Karpas-422 (cell line): ENCODE measurements around the gene DEPDC1B. TPM values are rescaled to one million over a fixed set of nuclear protein-coding genes. Genes with fewer than 3 reads are reported as not detected.
"Not testable (repeated sequence)": the region's sequence is repeated elsewhere in the genome, so short reads cannot be mapped to it uniquely, and the experiment has no call there.

Experiments used
- DNase-seq: peaks from one replicate; pipeline ENCODE4 v3.0.0-alpha.2; 2015
- H2AFZ ChIP-seq: fragments of 200-600 bp; sonication (generic); 2 replicates; pipeline ENCODE4 v1.6.1; 2014; ENCODE audit warnings: antibody characterized with exemption, low read length, mixed read lengths
- H3K27ac ChIP-seq: fragments of 200-600 bp; sonication (generic); 2 replicates; pipeline ENCODE4 v1.5.1; 2014; ENCODE audit warnings: mild to moderate bottlenecking, low read length, moderate library complexity
- H3K27me3 ChIP-seq: fragments of 200-600 bp; sonication (generic); 2 replicates; pipeline ENCODE4 v1.6.1; 2014; ENCODE audit warnings: low read length, mixed read lengths
- H3K36me3 ChIP-seq: fragments of 200-600 bp; sonication (generic); 2 replicates; pipeline ENCODE4 v1.6.1; 2014; ENCODE audit warnings: low read length, mixed read lengths; ENCODE audit not compliant: insufficient read depth
- H3K4me1 ChIP-seq: fragments of 200-600 bp; sonication (generic); 2 replicates; pipeline ENCODE4 v1.6.1; 2014; ENCODE audit warnings: mild to moderate bottlenecking, low read length, mixed read lengths
- H3K4me2 ChIP-seq: fragments of 200-600 bp; sonication (generic); 2 replicates; pipeline ENCODE4 v1.6.1; 2014; ENCODE audit warnings: low read length, low read depth, mild to moderate bottlenecking; ENCODE audit not compliant: poor library complexity, severe bottlenecking
- H3K4me3 ChIP-seq: fragments of 200-600 bp; sonication (generic); 2 replicates; pipeline ENCODE4 v1.5.1; 2014; ENCODE audit warnings: mild to moderate bottlenecking, antibody characterized with exemption, low read length, mixed read lengths
- H3K79me2 ChIP-seq: fragments of 200-600 bp; sonication (generic); 2 replicates; pipeline ENCODE4 v1.6.1; 2014; ENCODE audit warnings: mild to moderate bottlenecking, low read length, mixed read lengths
- H3K9ac ChIP-seq: fragments of 200-600 bp; sonication (generic); 2 replicates; pipeline ENCODE4 v1.6.0; 2014; ENCODE audit warnings: low read length
- H3K9me2 ChIP-seq: fragments of 200-600 bp; sonication (generic), shearing (Covaris generic); replicated peaks from 2 replicates; pipeline ENCODE4 v1.6.0; 2014; ENCODE audit warnings: mild to moderate bottlenecking, low read length, moderate library complexity; ENCODE audit not compliant: insufficient read depth
- H3K9me3 ChIP-seq: fragments of 300-700, 200-600 bp; sonication (generic); 2 replicates; pipeline ENCODE4 v1.6.1; 2014; ENCODE audit warnings: low read length, mixed read lengths
- H4K20me1 ChIP-seq: fragments of 200-600 bp; sonication (generic); 2 replicates; pipeline ENCODE4 v1.6.1; 2014; ENCODE audit warnings: mild to moderate bottlenecking, antibody characterized with exemption, low read length, low read depth; ENCODE audit not compliant: insufficient read depth
- total RNA-seq: library from RNA; depleted of rRNA; stranded (reverse); fragments of >200 nt; shearing (Covaris generic); gene quantifications from 2 replicates; pipeline ENCODE4 v1.2.3, GENCODE V29; 2014; ENCODE audit warnings: low replicate concordance

The DEPDC1B gene
- total RNA-seq, 1 experiment from 2014 or later, result 22.7 TPM

DNA sequence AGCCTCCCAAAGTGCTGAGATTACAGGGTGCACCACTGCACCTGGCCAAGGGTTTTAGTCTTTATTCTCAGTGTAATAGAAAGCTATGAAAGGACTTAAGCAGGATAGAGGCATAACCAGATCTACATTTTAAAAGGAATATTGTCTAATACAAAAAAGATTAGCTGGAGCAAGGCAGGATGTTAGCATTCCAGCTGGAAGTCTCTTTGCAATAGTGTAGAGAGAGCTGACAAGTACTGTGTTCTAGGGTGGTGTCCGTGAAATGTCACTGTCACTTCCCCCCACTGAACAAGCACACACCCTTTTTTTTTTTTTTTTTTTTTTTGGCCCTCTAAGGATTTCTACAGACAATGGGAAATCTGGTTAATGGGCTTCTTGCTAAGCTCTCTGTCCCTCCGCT, 24.2 kb upstream of the DEPDC1B start:
- Histone ChIP-seq H3K9me3 (no peaks in the 10 kb centered on the region), H3K4me2 (no peak overlapping the region), H3K9me2 (no peaks in the 10 kb centered on the region), H3K4me3 (no peak overlapping the region), H3K9ac (no peak overlapping the region), H4K20me1 (no peaks in the 10 kb centered on the region), H2AFZ (no peak overlapping the region), H3K4me1 (no peaks in the 10 kb centered on the region), H3K36me3 (no peaks in the 10 kb centered on the region), H3K27me3 (no peaks in the 10 kb centered on the region), H3K27ac (no peak overlapping the region), H3K79me2 (no peaks in the 10 kb centered on the region)
- DNase-seq, result no peak

- Histone ChIP-seq H3K9me3 (no peaks in the 10 kb centered on the region), H3K79me2 (no peaks in the 10 kb centered on the region), H3K36me3 (no peaks in the 10 kb centered on the region), H3K27ac (no peak overlapping the region), H3K27me3 (no peaks in the 10 kb centered on the region), H3K4me2 (no peak overlapping the region), H4K20me1 (no peaks in the 10 kb centered on the region), H3K4me1 (no peaks in the 10 kb centered on the region), H3K9ac (no peak overlapping the region), H2AFZ (no peak overlapping the region), H3K4me3 (no peak overlapping the region), H3K9me2 (no peaks in the 10 kb centered on the region)
- no peak for DNase-seq
Observed at GRCh38 chr5:60722416-60722815, 22.4 kb upstream of the DEPDC1B start.

GRCh38 chr5:60719329-60719728, 19.4 kb upstream of the DEPDC1B start:
- H2AFZ ChIP-seq, result no peak overlapping the region
- no peak for DNase-seq
- H3K4me1 ChIP-seq, result no peaks in the 10 kb centered on the region
- no peak overlapping the region for H3K4me2 ChIP-seq
- no peaks in the 10 kb centered on the region for H3K36me3 ChIP-seq
- H3K9me3 ChIP-seq, result no peaks in the 10 kb centered on the region
- H3K27ac ChIP-seq, result no peak overlapping the region
- no peak overlapping the region for H3K9ac ChIP-seq
- H3K27me3 ChIP-seq, result no peaks in the 10 kb centered on the region
- H4K20me1 ChIP-seq, result no peaks in the 10 kb centered on the region
- H3K79me2 ChIP-seq, result no peaks in the 10 kb centered on the region
- no peaks in the 10 kb centered on the region for H3K9me2 ChIP-seq
- no peak overlapping the region for H3K4me3 ChIP-seq

- no peak overlapping the region for H2AFZ ChIP-seq
- no peaks in the 10 kb centered on the region for H3K36me3 ChIP-seq
- no peak overlapping the region for H3K4me3 ChIP-seq
- H3K79me2 ChIP-seq, result no peaks in the 10 kb centered on the region
- H3K9ac ChIP-seq, result no peak overlapping the region
- no peak overlapping the region for H3K27ac ChIP-seq
- no peaks in the 10 kb centered on the region for H3K9me3 ChIP-seq
- DNase-seq, result no peak
- H3K9me2 ChIP-seq, result no peaks in the 10 kb centered on the region
- H3K27me3 ChIP-seq, result no peaks in the 10 kb centered on the region
- H3K4me1 ChIP-seq, result no peaks in the 10 kb centered on the region
- H3K4me2 ChIP-seq, result no peak overlapping the region
- no peaks in the 10 kb centered on the region for H4K20me1 ChIP-seq
Observed at GRCh38 chr5:60718166-60718892, 18.4 kb upstream of the DEPDC1B start.

DNA sequence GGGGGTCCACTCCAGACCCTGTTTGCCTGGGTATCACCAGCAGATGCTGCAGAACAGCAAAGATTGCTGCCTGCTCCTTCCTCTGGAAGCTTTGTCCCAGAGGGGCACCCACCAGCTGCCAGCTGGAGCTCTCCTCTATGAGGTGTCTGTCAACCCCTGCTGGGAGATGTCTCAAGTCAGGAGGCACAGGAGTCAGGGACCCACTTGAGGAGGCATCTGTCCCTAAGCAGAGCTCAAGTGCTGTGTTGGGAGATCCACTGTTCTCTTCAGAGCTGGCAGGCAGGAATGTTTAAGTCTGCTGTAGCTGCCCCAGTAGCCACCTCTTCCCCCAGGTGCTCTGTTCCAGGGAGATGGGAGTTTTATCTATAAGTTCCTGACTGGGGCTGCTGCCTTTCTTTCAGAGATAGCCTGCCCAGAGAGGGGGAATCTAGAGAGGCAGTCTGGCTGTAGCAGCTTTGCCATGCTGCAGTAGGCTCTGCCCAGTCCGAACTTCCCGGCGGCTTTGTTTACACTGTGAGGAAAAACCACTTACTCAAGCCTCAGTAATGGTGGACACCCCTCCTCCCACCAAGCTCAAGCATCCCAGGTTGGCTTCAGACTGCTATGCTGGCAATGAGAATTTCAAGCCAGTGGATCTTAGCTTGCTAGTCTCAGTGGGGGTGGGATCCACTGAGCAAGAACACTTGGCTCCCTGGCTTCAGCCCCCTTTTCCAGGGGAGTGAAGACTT, 15.4 kb upstream of the DEPDC1B start:
- H3K9me3 ChIP-seq, H3K4me1 ChIP-seq: not testable (repeated sequence)

GRCh38 chr5:60712950-60713349, 13.0 kb upstream of the DEPDC1B start:
- Histone ChIP-seq H2AFZ (no peak overlapping the region), H3K36me3 (no peaks in the 10 kb centered on the region), H3K4me3 (no peak overlapping the region), H3K9me3 (no peaks in the 10 kb centered on the region), H4K20me1 (no peaks in the 10 kb centered on the region), H3K4me1 (no peaks in the 10 kb centered on the region), H3K4me2 (no peak overlapping the region), H3K27ac (no peak overlapping the region), H3K9me2 (no peaks in the 10 kb centered on the region), H3K9ac (no peak overlapping the region), H3K27me3 (no peaks in the 10 kb centered on the region), H3K79me2 (no peaks in the 10 kb centered on the region)
- DNase-seq, result no peak

More for the DNA sequence above, 15.4 kb upstream of the DEPDC1B start:
- H3K27ac ChIP-seq, H3K36me3 ChIP-seq, H3K4me3 ChIP-seq, H3K79me2 ChIP-seq, H3K4me2 ChIP-seq, H3K27me3 ChIP-seq, H3K9me2 ChIP-seq, DNase-seq, H3K9ac ChIP-seq, H2AFZ ChIP-seq, H4K20me1 ChIP-seq: not testable (repeated sequence)

DNA sequence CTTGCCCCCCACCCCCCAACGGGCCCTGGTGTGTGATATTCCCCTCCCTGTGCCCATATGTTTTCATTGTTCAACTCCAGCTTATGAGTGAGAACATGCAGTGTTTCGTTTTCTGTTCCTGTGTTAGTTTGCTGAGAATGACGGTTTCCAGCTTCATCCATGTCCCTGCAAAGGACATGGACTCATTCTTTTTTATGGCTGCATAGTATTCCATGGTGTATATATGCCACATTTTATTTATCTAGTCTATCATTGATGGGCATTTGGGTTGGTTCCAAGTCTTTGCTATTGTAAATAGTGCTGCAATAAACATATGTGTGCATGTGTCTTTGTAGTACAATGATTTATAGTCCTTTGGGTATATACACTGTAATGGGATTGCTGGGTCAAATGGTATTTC, 11.9 kb upstream of the DEPDC1B start:
- H3K27me3 ChIP-seq, H3K9ac ChIP-seq, H2AFZ ChIP-seq, DNase-seq, H3K4me3 ChIP-seq, H4K20me1 ChIP-seq, H3K36me3 ChIP-seq, H3K4me1 ChIP-seq, H3K79me2 ChIP-seq, H3K9me2 ChIP-seq, H3K27ac ChIP-seq, H3K4me2 ChIP-seq, H3K9me3 ChIP-seq: not testable (repeated sequence)

DNA sequence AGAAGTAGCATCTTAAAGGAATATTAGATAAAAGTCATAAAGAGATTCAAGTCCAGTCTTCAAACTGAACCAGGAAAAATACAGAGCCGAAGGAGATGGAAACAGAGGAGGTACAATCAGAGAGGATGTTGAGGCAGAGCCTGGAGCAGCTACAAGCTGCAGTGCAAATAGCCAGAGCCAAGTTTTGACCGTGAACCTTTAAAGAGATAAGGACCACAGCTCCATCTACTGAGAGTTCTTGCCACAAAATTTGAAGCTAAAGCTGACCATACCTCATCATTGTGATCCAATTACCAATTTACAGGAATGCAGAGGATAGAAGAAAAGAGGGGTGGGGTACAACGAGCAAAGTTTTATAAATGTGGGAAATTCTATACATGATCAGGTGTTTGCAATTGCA, 10.4 kb upstream of the DEPDC1B start:
- no peaks in the 10 kb centered on the region for H3K4me1 ChIP-seq
- H3K9me3 ChIP-seq, result no peaks in the 10 kb centered on the region
- H3K4me2 ChIP-seq, result no peak overlapping the region
- H3K36me3 ChIP-seq, result no peaks in the 10 kb centered on the region
- no peak overlapping the region; the same call in 1 of the 2 replicates for H2AFZ ChIP-seq
- no peaks in the 10 kb centered on the region for H4K20me1 ChIP-seq
- H3K4me3 ChIP-seq, result no peak overlapping the region
- no peak for DNase-seq
- no peak overlapping the region for H3K9ac ChIP-seq
- no peaks in the 10 kb centered on the region for H3K79me2 ChIP-seq
- no peak overlapping the region for H3K27ac ChIP-seq
- no peaks in the 10 kb centered on the region for H3K27me3 ChIP-seq
- H3K9me2 ChIP-seq, result no peaks in the 10 kb centered on the region
